GM12892 (cell line): ENCODE data around the gene EIF1B.

ENCODE experiments used
- POLR2A ChIP-seq: IDR thresholded peaks from 2 replicates; pipeline ENCODE4 v1.6.1; 2011; ENCODE audit warnings: low read depth, low read length, control low read depth
- POLR2AphosphoS5 ChIP-seq: IDR thresholded peaks from 2 replicates; pipeline ENCODE4 v1.6.1; 2011; ENCODE audit warnings: low read depth, low read length, control low read depth

DNA sequence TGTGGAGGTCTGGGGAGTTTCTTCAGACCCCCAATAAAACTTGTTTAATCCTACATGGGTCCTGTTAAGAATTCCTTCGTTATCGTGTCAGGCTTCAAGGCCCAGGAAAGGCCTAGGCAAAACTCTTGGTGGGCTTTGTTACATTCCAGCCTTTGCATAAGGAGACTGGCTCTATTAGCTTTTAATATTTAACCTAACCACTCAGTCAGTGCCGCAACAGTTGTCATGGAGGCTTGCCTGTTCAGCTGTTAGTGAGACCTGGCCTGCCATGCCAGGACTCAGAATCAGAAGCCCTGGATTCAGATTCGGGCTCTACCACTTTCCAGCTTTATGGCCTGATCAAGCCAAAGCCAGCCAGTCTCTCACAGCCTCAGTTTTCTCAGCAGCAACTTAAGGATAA is 19.6 kb downstream of the EIF1B start:
- TF ChIP-seq POLR2AphosphoS5: no peak
- TF ChIP-seq POLR2A: no peak
